Astrocyte (in vitro differentiated cells and primary cell): Measurements from ENCODE around the gene ESRRG. TPM values are rescaled to one million over a fixed set of nuclear protein-coding genes. Genes with fewer than 3 reads are reported as not detected.

Experiments
- DNase-seq: peaks from one replicate; pipeline ENCODE4 v3.0.0-alpha.2; 2010; ENCODE audit warnings: low read depth
- FAIRE-seq: peaks from 2 replicates; lab custom pipeline; 2011; peaks lifted over from hg19 to GRCh38; lab: Jason Lieb, UNC
- H2AFZ ChIP-seq: 2 replicates; pipeline ENCODE4 v1.6.0; 2012; ENCODE audit warnings: low read depth, low read length, inconsistent platforms
- H3K27ac ChIP-seq: 2 replicates; pipeline ENCODE4 v1.5.1; 2011; ENCODE audit warnings: low read depth, low read length, inconsistent platforms
- H3K27me3 ChIP-seq: 2 replicates; pipeline ENCODE4 v1.6.0; 2011; ENCODE audit warnings: low read length, inconsistent platforms; ENCODE audit not compliant: insufficient read depth
- H3K36me3 ChIP-seq: 2 replicates; pipeline ENCODE4 v1.5.1; 2011; ENCODE audit warnings: low read length, inconsistent platforms; ENCODE audit not compliant: insufficient read depth
- H3K4me1 ChIP-seq: 2 replicates; pipeline ENCODE4 v1.5.1; 2011; ENCODE audit warnings: low read length, inconsistent platforms; ENCODE audit not compliant: insufficient read depth
- H3K4me2 ChIP-seq: 2 replicates; pipeline ENCODE4 v1.6.0; 2012; ENCODE audit warnings: low read length, inconsistent platforms
- H3K4me3 ChIP-seq: 2 replicates; pipeline ENCODE4 v1.5.1; 2011; ENCODE audit warnings: low read depth, mild to moderate bottlenecking, low read length, inconsistent platforms; ENCODE audit not compliant: insufficient read depth
- H3K79me2 ChIP-seq: 2 replicates; pipeline ENCODE4 v1.6.0; 2012; ENCODE audit warnings: mild to moderate bottlenecking, low read length, inconsistent platforms; ENCODE audit not compliant: insufficient read depth
- H3K9ac ChIP-seq: 2 replicates; pipeline ENCODE4 v1.6.0; 2012; ENCODE audit warnings: mild to moderate bottlenecking, low read length, inconsistent platforms
- H3K9me3 ChIP-seq: 2 replicates; pipeline ENCODE4 v1.5.1; 2012; ENCODE audit warnings: low read depth, mild to moderate bottlenecking, low read length, inconsistent platforms; ENCODE audit not compliant: insufficient read depth
- H4K20me1 ChIP-seq: 2 replicates; pipeline ENCODE4 v1.6.0; 2012; ENCODE audit warnings: low read length, inconsistent platforms; ENCODE audit not compliant: insufficient read depth
- H3K27ac Mint-ChIP-seq: one replicate; pipeline ENCODE4 v1.8.0; 2021; ENCODE audit warnings: mild to moderate bottlenecking, mixed read lengths; ENCODE audit not compliant: unreplicated experiment
- H3K27me3 Mint-ChIP-seq: one replicate; pipeline ENCODE4 v1.8.0; 2021; ENCODE audit warnings: low read depth, mixed read lengths; ENCODE audit not compliant: unreplicated experiment
- H3K36me3 Mint-ChIP-seq: one replicate; pipeline ENCODE4 v1.8.0; 2021; ENCODE audit warnings: low read depth, mixed read lengths; ENCODE audit not compliant: unreplicated experiment
- H3K4me1 Mint-ChIP-seq: one replicate; pipeline ENCODE4 v1.8.0; 2021; ENCODE audit warnings: low read depth, mixed read lengths; ENCODE audit not compliant: unreplicated experiment
- H3K4me3 Mint-ChIP-seq: one replicate; pipeline ENCODE4 v1.8.0; 2021; ENCODE audit warnings: mild to moderate bottlenecking, moderate library complexity, mixed read lengths; ENCODE audit not compliant: unreplicated experiment
- H3K9me3 Mint-ChIP-seq: one replicate; pipeline ENCODE4 v1.8.0; 2021; ENCODE audit warnings: mild to moderate bottlenecking, mixed read lengths; ENCODE audit not compliant: unreplicated experiment
- EZH2 ChIP-seq: IDR thresholded peaks from 2 replicates; pipeline ENCODE4 v1.6.1; 2012; ENCODE audit warnings: mild to moderate bottlenecking, low read length, inconsistent platforms; ENCODE audit not compliant: insufficient read depth
- total RNA-seq: library from RNA; stranded (reverse); gene quantifications from 2 replicates; pipeline ENCODE4 v1.2.1, GENCODE V29; 2021
- TF ChIP-seq, protein P1 (sequence below): IDR thresholded peaks from 2 replicates; pipeline ENCODE4 v1.5.1; 2011; ENCODE audit warnings: low read depth, mild to moderate bottlenecking, inconsistent platforms, low read length, moderate library complexity; ENCODE audit not compliant: insufficient read depth

The ESRRG gene
- total RNA-seq, 1 donor from 2014 or later: 0.79 TPM

DNA sequence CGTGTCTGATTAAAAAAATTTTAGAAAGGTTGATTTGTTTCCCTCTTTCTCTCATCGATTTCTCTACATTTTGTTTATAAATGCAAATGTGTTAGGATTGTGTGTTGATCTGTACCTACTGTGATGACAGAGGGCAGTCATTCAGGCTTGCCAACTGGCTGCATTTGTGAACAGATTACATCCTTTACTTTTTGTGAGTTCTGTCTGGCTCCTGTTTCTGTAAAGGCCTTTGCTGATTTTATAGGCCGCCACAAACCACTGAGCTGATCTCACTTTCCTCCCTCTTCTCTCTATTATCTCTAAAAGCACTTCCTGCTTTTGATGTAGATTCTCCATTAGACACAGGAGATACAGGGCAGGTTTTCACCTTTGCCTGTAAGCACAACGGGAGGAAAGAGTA, 106.8 kb downstream of the ESRRG start:
- Histone ChIP-seq H3K9me3 (no peaks in the 10 kb centered on the region), H3K4me2 (no peak overlapping the region), H4K20me1 (no peaks in the 10 kb centered on the region), H3K27me3 (no peaks in the 10 kb centered on the region), H3K4me3 (no peak overlapping the region), H3K9ac (no peak overlapping the region), H3K4me1 (no peaks in the 10 kb centered on the region), H3K27ac (no peak overlapping the region), H2AFZ (no peak overlapping the region), H3K36me3 (no peaks in the 10 kb centered on the region), H3K79me2 (no peaks in the 10 kb centered on the region)
- no peak overlapping the region for H3K4me3 Mint-ChIP-seq
- H3K4me1 Mint-ChIP-seq: no peaks in the 10 kb centered on the region
- H3K27me3 Mint-ChIP-seq: no peaks in the 10 kb centered on the region
- no peaks in the 10 kb centered on the region for H3K36me3 Mint-ChIP-seq
- no peak for TF ChIP-seq EZH2
- TF ChIP-seq, protein P1, sequence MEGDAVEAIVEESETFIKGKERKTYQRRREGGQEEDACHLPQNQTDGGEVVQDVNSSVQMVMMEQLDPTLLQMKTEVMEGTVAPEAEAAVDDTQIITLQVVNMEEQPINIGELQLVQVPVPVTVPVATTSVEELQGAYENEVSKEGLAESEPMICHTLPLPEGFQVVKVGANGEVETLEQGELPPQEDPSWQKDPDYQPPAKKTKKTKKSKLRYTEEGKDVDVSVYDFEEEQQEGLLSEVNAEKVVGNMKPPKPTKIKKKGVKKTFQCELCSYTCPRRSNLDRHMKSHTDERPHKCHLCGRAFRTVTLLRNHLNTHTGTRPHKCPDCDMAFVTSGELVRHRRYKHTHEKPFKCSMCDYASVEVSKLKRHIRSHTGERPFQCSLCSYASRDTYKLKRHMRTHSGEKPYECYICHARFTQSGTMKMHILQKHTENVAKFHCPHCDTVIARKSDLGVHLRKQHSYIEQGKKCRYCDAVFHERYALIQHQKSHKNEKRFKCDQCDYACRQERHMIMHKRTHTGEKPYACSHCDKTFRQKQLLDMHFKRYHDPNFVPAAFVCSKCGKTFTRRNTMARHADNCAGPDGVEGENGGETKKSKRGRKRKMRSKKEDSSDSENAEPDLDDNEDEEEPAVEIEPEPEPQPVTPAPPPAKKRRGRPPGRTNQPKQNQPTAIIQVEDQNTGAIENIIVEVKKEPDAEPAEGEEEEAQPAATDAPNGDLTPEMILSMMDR: no peak
- FAIRE-seq (no peak), DNase-seq (no peak)
- peaks cover 2% of the 10 kb centered on the region for H3K9me3 Mint-ChIP-seq
- no peak overlapping the region for H3K27ac Mint-ChIP-seq

DNA sequence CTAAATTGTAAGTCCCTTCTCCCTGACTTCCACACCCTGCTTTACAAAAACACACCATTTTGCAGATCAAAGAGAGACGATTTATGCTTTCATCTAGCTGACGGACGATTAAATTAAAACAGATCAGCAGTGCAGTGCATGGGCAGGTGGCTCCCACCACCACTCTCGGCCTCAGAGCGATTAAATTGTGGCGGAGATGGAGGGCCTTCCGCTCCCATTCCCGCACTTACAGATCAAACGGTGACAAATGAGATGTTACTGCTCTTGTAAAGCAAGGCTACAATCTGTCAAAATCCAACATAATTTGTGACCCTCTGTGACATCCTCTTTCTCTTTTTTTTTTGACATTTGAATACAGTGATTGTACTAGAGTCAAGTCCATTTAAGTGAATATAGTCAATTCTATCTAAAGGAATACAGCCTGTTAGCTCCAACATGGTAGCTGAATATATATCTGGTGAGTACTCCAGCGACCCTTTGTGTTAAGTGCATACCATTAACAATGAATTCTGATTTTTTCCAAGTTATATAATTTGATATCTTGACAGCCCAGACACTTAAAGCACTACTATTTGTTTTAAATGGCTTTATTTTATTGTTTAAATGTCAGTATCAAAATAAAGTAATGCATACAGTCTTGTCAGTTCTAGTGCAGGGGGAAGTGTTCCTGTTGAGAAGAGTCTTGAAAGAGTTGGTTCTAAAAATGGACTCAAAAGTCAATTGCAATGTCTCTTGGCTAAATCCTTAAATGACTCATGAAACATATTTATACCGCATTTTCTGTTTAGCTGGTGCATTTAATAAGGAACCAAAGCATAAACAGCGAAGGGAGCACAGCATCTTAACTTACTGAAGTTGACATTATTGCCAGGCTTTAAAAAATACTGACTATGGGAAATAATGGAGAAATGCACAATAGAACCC, 109.0 kb downstream of the ESRRG start:
- H3K4me2 ChIP-seq: no peak overlapping the region
- H3K9me3 ChIP-seq: no peaks in the 10 kb centered on the region
- no peak overlapping the region for H3K9ac ChIP-seq
- H3K36me3 ChIP-seq: no peaks in the 10 kb centered on the region
- no peaks in the 10 kb centered on the region for H3K79me2 ChIP-seq
- H3K4me1 ChIP-seq: no peaks in the 10 kb centered on the region
- no peaks in the 10 kb centered on the region for H3K27me3 ChIP-seq
- FAIRE-seq (no peak), DNase-seq (no peak)
- no peaks in the 10 kb centered on the region for H3K36me3 Mint-ChIP-seq
- H3K9me3 Mint-ChIP-seq: peaks cover 2% of the 10 kb centered on the region
- TF ChIP-seq, protein P1: no peak
- TF ChIP-seq EZH2: no peak
- H3K4me3 ChIP-seq: no peak overlapping the region
- no peak overlapping the region for H3K4me3 Mint-ChIP-seq
- no peak overlapping the region for H2AFZ ChIP-seq
- no peak overlapping the region for H3K27ac Mint-ChIP-seq
- H4K20me1 ChIP-seq: no peaks in the 10 kb centered on the region
- no peak overlapping the region for H3K27ac ChIP-seq
- no peaks in the 10 kb centered on the region for H3K4me1 Mint-ChIP-seq
- no peaks in the 10 kb centered on the region for H3K27me3 Mint-ChIP-seq

DNA sequence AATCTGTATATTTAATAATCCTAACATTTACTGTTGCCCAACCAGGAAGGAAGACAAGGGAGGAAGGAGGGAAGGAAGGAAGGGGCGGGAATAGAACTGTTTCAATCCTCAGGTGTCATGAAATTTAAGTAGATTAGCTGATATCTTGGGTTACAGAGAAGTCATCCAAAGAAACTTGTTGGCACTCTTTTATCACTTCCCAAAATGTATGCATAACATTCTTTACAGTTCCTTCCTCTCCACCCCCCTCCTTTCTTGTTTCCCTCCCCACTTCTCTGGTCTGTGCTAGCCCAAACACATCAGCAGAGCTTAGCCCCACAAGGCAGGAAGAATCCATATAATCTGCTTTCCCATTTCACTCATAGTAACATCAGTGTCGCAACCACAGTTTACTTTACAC, 110.9 kb downstream of the ESRRG start:
- no peak overlapping the region for H3K4me2 ChIP-seq
- H3K4me3 ChIP-seq: no peak overlapping the region
- DNase-seq: no peak
- Mint-ChIP-seq H3K4me3 (no peak overlapping the region), H3K9me3 (peaks cover 2% of the 10 kb centered on the region), H3K36me3 (no peaks in the 10 kb centered on the region), H3K27ac (no peak overlapping the region), H3K27me3 (no peaks in the 10 kb centered on the region), H3K4me1 (no peaks in the 10 kb centered on the region)
- no peaks in the 10 kb centered on the region for H3K9me3 ChIP-seq
- no peaks in the 10 kb centered on the region for H3K4me1 ChIP-seq
- H4K20me1 ChIP-seq: no peaks in the 10 kb centered on the region
- no peak for FAIRE-seq
- no peaks in the 10 kb centered on the region for H3K27me3 ChIP-seq
- H3K79me2 ChIP-seq: no peaks in the 10 kb centered on the region
- no peak overlapping the region for H3K27ac ChIP-seq
- H3K9ac ChIP-seq: no peak overlapping the region
- H3K36me3 ChIP-seq: no peaks in the 10 kb centered on the region
- no peak overlapping the region for H2AFZ ChIP-seq
- TF ChIP-seq, protein P1: no peak
- TF ChIP-seq EZH2: no peak
